GM21723 (cell line): Measurements from ENCODE around the gene SAMM50.
A peak's percentile ranks its signal among the peaks of the same experiment; 100 is the strongest.

Experiments
- ATAC-seq: cut with Tn5 transposase; IDR thresholded peaks from one replicate; pipeline ENCODE4 v1.9.1; 2021; ENCODE audit warnings: mild to moderate bottlenecking, moderate library complexity; ENCODE audit not compliant: unreplicated experiment

Gene SAMM50

GRCh38 chr22:44026630-44027511 lies 71.6 kb downstream of the SAMM50 start:
- peak; percentile 53 for ATAC-seq

GRCh38 chr22:44028091-44028490 lies 72.8 kb downstream of the SAMM50 start:
- ATAC-seq = no peak

- ATAC-seq = no peak
These were observed 73.8 kb downstream of the SAMM50 start for GRCh38 chr22:44029069-44029468.

- ATAC-seq = no peak
These were observed 74.9 kb downstream of the SAMM50 start for GRCh38 chr22:44030051-44030701.

- ATAC-seq = no peak
These were observed 75.5 kb downstream of the SAMM50 start for GRCh38 chr22:44030702-44031082.

- ATAC-seq = no peak
These were observed 76.1 kb downstream of the SAMM50 start for GRCh38 chr22:44031158-44031952.

- no peak for ATAC-seq
These were observed 77.0 kb downstream of the SAMM50 start for GRCh38 chr22:44032126-44032730.

- no peak for ATAC-seq
These were observed 78.0 kb downstream of the SAMM50 start for GRCh38 chr22:44033287-44033686.

- no peak for ATAC-seq
These were observed 78.5 kb downstream of the SAMM50 start for GRCh38 chr22:44033694-44034093.

- no peak for ATAC-seq
These were observed 82.5 kb downstream of the SAMM50 start for GRCh38 chr22:44037519-44038375.

- ATAC-seq = no peak
These were observed 84.4 kb downstream of the SAMM50 start for GRCh38 chr22:44039566-44040171.

GRCh38 chr22:44042249-44043218 lies 87.3 kb downstream of the SAMM50 start:
- ATAC-seq = peak; percentile 75

- ATAC-seq = no peak
These were observed 89.9 kb downstream of the SAMM50 start for GRCh38 chr22:44045145-44045544.
